ENCODE data around the gene FKBP4. TPM values are rescaled to one million over a fixed set of nuclear protein-coding genes. Genes with fewer than 3 reads are reported as not detected.

Gene FKBP4
- polyA plus RNA-seq, 1 donor (not counting 4 experiments of a cell fraction or from before 2014, with no cell fraction given): 80.8 TPM

DNA sequence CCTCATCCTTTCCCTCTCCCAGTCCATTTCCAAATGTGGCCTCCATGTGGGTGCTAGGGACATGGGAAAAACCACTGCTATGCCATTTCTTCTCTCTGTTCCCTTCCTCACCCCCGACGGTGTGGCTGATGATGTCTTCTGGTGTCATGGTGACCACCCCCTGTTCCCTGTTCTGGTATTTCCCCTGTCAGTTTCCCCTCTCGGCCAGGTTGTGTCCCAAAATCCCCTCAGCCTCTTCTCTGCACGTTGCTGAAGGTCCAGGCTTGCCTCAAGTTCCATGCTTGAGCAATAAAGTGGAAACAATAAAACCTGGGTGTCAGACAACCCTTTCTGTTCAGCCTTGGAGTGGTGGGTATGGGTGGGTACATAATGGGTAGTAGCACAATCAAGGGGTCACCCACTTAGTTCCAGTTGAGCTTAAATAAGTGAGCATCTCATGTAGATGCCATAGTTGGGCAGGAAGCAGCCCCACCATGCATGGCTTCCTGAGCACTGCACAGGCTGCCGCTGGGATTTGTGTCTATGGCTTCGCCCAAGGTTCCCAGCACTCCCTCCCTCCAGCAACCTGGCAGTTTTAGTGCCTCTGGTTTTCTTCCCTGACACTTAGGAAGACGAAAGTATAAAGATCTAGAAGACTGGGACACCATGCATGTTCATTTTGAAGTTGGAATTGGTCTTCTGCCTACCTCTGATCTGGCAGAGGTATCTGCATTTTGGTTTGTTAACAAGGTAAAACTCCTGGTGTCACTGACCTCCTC, 9.0 kb downstream of the FKBP4 start:
- dilution Hi-C loops (cut with MboI; ENCODE audit: extremely low pct_ligation_motif_present, low sequenced_read_pairs): no loop called here
- H4K20me1 ChIP-seq (ENCODE audit: control insufficient read depth, extremely low read depth, insufficient read depth, low read length): no peaks in the 10 kb centered on the region
- no peaks in the 10 kb centered on the region for H3K9me1 ChIP-seq (ENCODE audit: control insufficient read depth, extremely low read depth, insufficient read depth, low read length)
- H3K9ac ChIP-seq (ENCODE audit: control insufficient read depth, extremely low read depth, insufficient read depth, low read length): no peak overlapping the region
- DNase-seq (ENCODE audit: low read depth, low spot score) (no peak), FAIRE-seq (no peak)
- no peak overlapping the region for H3K4me2 ChIP-seq (ENCODE audit: control insufficient read depth, extremely low read depth, insufficient read depth, low read depth, low read length)
- peaks cover 18% of the 10 kb centered on the region for H3K4me1 ChIP-seq (ENCODE audit: control insufficient read depth, extremely low read depth, insufficient read depth, low read length)
- peaks cover 2% of the 10 kb centered on the region for H3K79me2 ChIP-seq (ENCODE audit: control insufficient read depth, insufficient read depth, low read length)
- H2AFZ ChIP-seq (ENCODE audit: control insufficient read depth, low read length): no peak overlapping the region
- no peaks in the 10 kb centered on the region for H3K27me3 ChIP-seq (ENCODE audit: control insufficient read depth, extremely low read depth, insufficient read depth, low read length)
- no peak overlapping the region for H3K4me3 ChIP-seq (ENCODE audit: control insufficient read depth in 2 of 3, extremely low read depth in 1 of 3, insufficient read depth in 2 of 3, low read depth in 1 of 3, low read length in 3 of 3)
- no peak overlapping the region for H3K27ac ChIP-seq (ENCODE audit: control insufficient read depth, insufficient read depth, low read length)
- H3K36me3 ChIP-seq (ENCODE audit: control insufficient read depth in 2 of 2, extremely low read depth in 1 of 2, insufficient read depth in 2 of 2, low read length in 2 of 2): peaks cover 45 to 59% of the 10 kb centered on the region in 2 experiments
- H3K9me3 ChIP-seq (ENCODE audit: control insufficient read depth, low read depth, low read length): no peaks in the 10 kb centered on the region
- no peak for TF ChIP-seq EZH2 (IDR thresholded peaks at IDR 0.05; ENCODE audit: low read length)
- TF ChIP-seq, protein P1, sequence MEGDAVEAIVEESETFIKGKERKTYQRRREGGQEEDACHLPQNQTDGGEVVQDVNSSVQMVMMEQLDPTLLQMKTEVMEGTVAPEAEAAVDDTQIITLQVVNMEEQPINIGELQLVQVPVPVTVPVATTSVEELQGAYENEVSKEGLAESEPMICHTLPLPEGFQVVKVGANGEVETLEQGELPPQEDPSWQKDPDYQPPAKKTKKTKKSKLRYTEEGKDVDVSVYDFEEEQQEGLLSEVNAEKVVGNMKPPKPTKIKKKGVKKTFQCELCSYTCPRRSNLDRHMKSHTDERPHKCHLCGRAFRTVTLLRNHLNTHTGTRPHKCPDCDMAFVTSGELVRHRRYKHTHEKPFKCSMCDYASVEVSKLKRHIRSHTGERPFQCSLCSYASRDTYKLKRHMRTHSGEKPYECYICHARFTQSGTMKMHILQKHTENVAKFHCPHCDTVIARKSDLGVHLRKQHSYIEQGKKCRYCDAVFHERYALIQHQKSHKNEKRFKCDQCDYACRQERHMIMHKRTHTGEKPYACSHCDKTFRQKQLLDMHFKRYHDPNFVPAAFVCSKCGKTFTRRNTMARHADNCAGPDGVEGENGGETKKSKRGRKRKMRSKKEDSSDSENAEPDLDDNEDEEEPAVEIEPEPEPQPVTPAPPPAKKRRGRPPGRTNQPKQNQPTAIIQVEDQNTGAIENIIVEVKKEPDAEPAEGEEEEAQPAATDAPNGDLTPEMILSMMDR (optimal IDR thresholded peaks at IDR 0.05 in 1 of 3, IDR thresholded peaks at IDR 0.05 in 1 of 3, conservative IDR thresholded peaks at IDR 0.05 in 1 of 3; ENCODE audit: extremely low read depth in 1 of 3, insufficient read depth in 2 of 3, low read length in 3 of 3): no peak

DNA sequence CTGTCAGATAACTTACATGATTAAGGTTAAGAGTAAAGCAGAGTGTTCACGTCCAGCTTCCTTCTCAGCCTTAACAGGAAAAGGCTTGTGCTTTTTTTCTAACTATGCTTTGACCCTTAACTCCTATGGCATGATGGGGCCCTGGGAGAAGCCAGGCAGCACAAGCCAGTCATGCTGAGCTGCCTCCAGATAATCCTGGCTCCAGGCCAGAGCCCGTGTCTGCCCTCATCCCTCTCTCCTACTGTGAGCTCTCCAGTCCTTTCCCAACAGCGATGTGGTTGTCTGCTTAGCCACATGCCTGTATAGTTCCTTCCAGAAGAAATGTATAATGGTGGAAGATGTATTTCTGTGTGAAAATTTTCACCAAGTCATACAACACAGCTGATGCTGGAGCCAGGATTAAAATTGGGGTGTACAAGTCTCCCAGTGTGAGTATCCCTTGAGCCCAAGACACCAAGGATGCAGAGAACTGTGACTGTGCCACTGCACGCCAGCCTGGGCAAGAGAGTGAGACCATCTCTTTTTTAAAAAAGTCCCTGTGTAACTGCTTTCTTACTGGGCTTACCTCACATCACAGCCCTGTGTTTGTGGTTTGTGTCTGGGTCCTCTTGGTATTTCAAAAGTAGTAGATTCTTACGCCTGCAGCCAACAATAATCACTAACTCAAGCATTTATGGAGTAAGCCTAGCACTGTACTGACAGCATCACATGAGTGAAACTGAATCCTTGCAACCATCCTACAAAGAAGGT, 9.8 kb downstream of the FKBP4 start:
- H3K4me3 ChIP-seq (ENCODE audit: control insufficient read depth in 2 of 3, extremely low read depth in 1 of 3, insufficient read depth in 2 of 3, low read depth in 1 of 3, low read length in 3 of 3): no peak overlapping the region
- dilution Hi-C loops (cut with MboI; ENCODE audit: extremely low pct_ligation_motif_present, low sequenced_read_pairs): no loop called here

More for the DNA sequence above, 9.8 kb downstream of the FKBP4 start:
- FAIRE-seq (no peak), DNase-seq (ENCODE audit: low read depth, low spot score) (no peak)
- Histone ChIP-seq H3K4me1 (ENCODE audit: control insufficient read depth, extremely low read depth, insufficient read depth, low read length) (peaks cover 11% of the 10 kb centered on the region), H3K79me2 (ENCODE audit: control insufficient read depth, insufficient read depth, low read length) (no peaks in the 10 kb centered on the region), H3K27me3 (ENCODE audit: control insufficient read depth, extremely low read depth, insufficient read depth, low read length) (no peaks in the 10 kb centered on the region), H2AFZ (ENCODE audit: control insufficient read depth, low read length) (no peak overlapping the region), H3K36me3 (ENCODE audit: control insufficient read depth in 2 of 2, extremely low read depth in 1 of 2, insufficient read depth in 2 of 2, low read length in 2 of 2) (peaks cover 39 to 54% of the 10 kb centered on the region in 2 experiments), H3K9me3 (ENCODE audit: control insufficient read depth, low read depth, low read length) (no peaks in the 10 kb centered on the region), H3K4me2 (ENCODE audit: control insufficient read depth, extremely low read depth, insufficient read depth, low read depth, low read length) (no peak overlapping the region), H3K9ac (ENCODE audit: control insufficient read depth, extremely low read depth, insufficient read depth, low read length) (no peak overlapping the region), H3K9me1 (ENCODE audit: control insufficient read depth, extremely low read depth, insufficient read depth, low read length) (no peaks in the 10 kb centered on the region), H3K27ac (ENCODE audit: control insufficient read depth, insufficient read depth, low read length) (no peak overlapping the region), H4K20me1 (ENCODE audit: control insufficient read depth, extremely low read depth, insufficient read depth, low read length) (no peaks in the 10 kb centered on the region)
- TF ChIP-seq EZH2 (IDR thresholded peaks at IDR 0.05; ENCODE audit: low read length): no peak
- TF ChIP-seq, protein P1 (optimal IDR thresholded peaks at IDR 0.05 in 1 of 3, IDR thresholded peaks at IDR 0.05 in 1 of 3, conservative IDR thresholded peaks at IDR 0.05 in 1 of 3; ENCODE audit: extremely low read depth in 1 of 3, insufficient read depth in 2 of 3, low read length in 3 of 3): no peak

Data from keratinocyte (primary cell).